GM13976 (cell line): Measurements from ENCODE around the gene TAPBP.

Experiments
- DNase-seq: peaks from one replicate; pipeline ENCODE4 v3.0.0; 2012; ENCODE audit warnings: low spot score
- in situ Hi-C: fragments of 300-500 bp; cut with MboI; formaldehyde crosslinking; loops from one replicate; pipeline ENCODE4 v1.12.0; 2022; ENCODE audit warnings: low sequenced_read_pairs, mixed read lengths, inconsistent platforms; ENCODE audit not compliant: unreplicated experiment
- TF ChIP-seq, protein P1 (sequence below): IDR thresholded peaks from 2 replicates; pipeline ENCODE4 v1.5.1; 2012; ENCODE audit warnings: borderline replicate concordance, mild to moderate bottlenecking; ENCODE audit not compliant: insufficient read depth; ENCODE audit errors: extremely low read depth, missing control alignments, control extremely low read depth

Gene TAPBP

DNA sequence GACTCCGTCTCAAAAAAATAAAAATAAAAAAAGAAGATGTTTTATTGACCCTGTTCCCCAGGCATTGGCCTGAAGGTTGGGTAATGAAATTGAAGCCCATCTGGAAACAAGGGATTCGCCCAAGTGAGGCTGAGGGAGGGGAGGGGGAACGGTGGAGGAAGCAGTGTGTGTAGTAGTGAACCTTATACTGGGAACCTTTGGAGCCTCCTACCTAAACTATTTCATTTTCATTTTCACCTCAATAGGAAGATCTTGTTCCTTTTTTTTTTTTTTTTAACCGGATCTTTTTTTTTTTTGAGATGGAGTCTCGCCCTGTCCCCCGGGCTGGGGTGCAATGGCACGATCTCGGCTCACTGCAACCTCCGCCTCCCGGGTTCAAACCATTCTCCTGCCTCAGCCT, 16.9 kb upstream of the TAPBP start:
- in situ Hi-C loops, result no loop called here
- TF ChIP-seq, protein P1, sequence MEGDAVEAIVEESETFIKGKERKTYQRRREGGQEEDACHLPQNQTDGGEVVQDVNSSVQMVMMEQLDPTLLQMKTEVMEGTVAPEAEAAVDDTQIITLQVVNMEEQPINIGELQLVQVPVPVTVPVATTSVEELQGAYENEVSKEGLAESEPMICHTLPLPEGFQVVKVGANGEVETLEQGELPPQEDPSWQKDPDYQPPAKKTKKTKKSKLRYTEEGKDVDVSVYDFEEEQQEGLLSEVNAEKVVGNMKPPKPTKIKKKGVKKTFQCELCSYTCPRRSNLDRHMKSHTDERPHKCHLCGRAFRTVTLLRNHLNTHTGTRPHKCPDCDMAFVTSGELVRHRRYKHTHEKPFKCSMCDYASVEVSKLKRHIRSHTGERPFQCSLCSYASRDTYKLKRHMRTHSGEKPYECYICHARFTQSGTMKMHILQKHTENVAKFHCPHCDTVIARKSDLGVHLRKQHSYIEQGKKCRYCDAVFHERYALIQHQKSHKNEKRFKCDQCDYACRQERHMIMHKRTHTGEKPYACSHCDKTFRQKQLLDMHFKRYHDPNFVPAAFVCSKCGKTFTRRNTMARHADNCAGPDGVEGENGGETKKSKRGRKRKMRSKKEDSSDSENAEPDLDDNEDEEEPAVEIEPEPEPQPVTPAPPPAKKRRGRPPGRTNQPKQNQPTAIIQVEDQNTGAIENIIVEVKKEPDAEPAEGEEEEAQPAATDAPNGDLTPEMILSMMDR, result no peak
- DNase-seq, result no peak

DNA sequence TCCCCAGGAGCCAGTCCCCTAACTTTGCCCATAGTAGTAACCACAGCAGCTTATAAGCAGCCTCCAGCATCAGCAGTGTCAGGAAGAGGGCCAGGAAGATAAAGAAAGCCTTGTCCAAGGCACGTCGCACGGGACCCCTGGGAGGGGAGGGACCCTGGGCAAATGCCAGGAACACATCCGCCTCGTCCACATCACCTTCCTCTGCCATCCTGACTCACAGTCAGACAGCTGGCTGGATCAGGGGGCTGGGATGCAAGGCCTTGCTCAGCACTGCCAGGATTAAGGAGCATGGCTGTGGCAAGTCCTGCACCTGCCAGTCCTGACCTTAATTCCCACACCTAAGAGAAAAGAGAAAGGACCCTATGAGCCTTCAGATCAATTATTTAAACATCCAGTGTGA, 15.2 kb upstream of the TAPBP start:
- no peak for DNase-seq

DNA sequence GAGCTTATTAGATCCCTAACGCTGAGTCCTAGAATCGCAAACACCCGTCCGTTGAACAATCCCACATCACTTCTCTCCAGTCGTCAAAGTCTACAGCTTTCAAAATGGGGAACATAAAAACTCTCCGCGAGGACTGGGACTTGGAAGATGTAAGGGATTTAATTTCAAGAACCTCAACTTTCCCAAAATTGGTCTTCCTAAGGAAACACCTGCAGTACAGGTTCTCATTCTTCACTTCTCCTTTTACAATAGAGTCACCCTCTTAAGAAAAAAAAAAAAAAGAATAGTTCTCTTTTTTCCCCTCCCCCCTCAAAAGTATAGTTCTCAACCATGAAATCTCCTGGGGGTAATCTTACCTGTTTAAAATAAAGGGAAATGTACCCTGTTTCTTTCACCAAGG, 10.2 kb upstream of the TAPBP start:
- in situ Hi-C loops, result no loop called here
- TF ChIP-seq, protein P1, result no peak
- peak; percentile 45 for DNase-seq

More for the DNA sequence above, 15.2 kb upstream of the TAPBP start:
- in situ Hi-C loops, result no loop called here
- TF ChIP-seq, protein P1, result no peak

DNA sequence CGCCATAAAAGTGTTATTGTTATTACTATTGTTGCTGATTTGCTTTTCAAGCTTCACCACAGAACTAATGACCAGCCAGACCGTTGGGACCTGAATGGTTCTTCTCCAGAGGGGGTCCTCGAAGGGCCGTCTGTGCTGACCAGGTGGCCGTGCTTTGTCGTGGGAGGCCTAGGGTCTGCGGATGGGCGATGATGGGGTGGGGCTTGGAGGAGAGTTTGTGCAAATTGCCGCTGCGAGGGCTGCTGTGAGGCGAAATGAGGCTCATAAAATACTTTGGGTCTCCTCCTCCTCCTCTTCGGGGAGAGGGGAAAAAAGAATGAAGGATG, 9.7 kb upstream of the TAPBP start:
- no peak for DNase-seq
- in situ Hi-C loops, result no loop called here
- TF ChIP-seq, protein P1, result no peak

DNA sequence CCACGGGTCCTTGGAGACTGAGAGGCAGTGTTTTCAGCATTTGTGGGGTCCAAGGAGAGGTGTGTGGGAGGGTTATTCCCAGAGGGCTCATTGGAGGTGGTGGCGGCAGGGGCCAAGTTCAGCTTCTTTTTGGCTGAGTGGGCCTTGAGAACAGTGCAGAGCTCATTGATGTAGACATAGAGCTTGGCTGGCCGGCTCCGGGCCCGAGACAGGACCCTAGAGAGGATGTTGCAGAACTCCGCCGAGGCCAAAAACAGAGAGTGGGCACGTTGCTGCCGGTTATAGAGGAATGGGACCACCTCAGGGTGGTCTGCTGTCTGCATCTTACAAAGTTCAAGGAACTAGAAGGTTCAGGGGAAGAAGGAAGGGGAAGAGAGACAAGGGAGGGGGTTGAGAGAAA, 7.3 kb upstream of the TAPBP start:
- TF ChIP-seq, protein P1, result no peak
- DNase-seq, result no peak
- in situ Hi-C loops, result no loop called here

DNA sequence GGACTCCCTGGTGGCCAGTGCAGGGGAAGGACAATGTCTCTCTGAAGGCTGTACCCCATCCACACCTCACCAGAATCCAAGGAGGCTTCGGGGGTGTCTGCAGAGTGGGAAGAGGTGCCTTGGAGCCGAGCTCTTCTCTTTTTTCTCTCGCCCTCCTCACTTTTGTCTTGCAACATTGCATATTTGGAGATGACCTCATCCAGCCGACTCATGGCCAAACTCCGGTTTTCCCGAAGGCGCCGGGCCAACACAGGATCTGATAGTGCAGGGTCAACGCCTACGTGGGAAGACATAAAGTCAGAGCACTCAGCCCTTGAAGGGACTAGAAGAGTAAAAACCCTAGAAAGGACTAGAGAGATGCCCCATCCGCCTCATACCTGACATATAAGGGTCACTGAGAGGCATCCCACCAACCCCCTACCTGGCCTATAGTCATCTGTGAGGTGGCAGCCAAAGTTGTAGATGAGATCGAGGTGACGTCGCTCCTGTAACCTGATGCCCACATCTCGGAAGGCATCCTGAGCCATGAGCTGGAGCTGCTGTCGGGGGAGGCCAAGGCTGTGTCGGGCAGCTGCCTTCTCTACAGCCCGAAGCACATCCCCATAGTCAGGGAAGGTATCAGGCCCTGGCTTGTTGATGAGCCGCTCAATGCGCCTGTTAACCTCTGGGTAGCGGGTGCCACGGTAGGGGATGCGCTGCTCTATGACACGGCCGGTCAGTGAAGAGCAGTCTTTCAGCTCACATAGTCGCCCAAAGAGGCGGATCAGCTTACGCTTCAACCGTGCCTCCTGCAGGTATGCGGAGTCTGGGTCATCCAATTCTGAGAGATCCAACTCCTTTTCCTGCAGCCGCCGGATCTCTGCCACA, 6.7 kb upstream of the TAPBP start:
- TF ChIP-seq, protein P1, result no peak
- in situ Hi-C loops, result no loop called here
- no peak for DNase-seq
